ENCODE data around the gene C2CD2L. TPM values are rescaled to one million over a fixed set of nuclear protein-coding genes. Genes with fewer than 3 reads are reported as not detected.

The C2CD2L gene
- total and polyA plus RNA-seq, 2 of the 13 experiments (the other 11 are each of a cell fraction or from before 2014, with no cell fraction given): 3.7 to 5.5 TPM

GRCh38 chr11:119095066-119095880 is 11.9 kb upstream of the C2CD2L start (continued):
- TF ChIP-seq PCBP1 (IDR thresholded peaks at IDR 0.05; ENCODE audit: borderline replicate concordance, low read depth, low read length) (0 out of 2 replicates have a peak, but pooled peaks have one; percentile 53), ZNF547 (CRISPR knock-in tag; IDR thresholded peaks at IDR 0.05) (peak; percentile 86), TSC22D2 (CRISPR knock-in tag; IDR thresholded peaks at IDR 0.05; ENCODE audit: borderline replicate concordance) (no peak), ZNF788 (CRISPR knock-in tag; IDR thresholded peaks at IDR 0.05; ENCODE audit: borderline replicate concordance) (peak; percentile 85; the same call in 1 of the 2 replicates), NR0B2 (CRISPR knock-in tag; IDR thresholded peaks at IDR 0.05) (peak; percentile 89), TMF1 (CRISPR knock-in tag; IDR thresholded peaks at IDR 0.05; ENCODE audit: low read depth) (peak; percentile 97; the same call in 1 of the 2 replicates), KDM6A (CRISPR knock-in tag; IDR thresholded peaks at IDR 0.05; ENCODE audit: low read depth) (no peak), CERS6 (CRISPR knock-in tag; IDR thresholded peaks at IDR 0.05) (peak; percentile 47; the same call in 1 of the 2 replicates), HOXA3 (CRISPR knock-in tag; IDR thresholded peaks at IDR 0.05) (peak; percentile 73; the same call in 1 of the 2 replicates), ZNF205 (CRISPR knock-in tag; IDR thresholded peaks at IDR 0.05) (peak; percentile 58; the same call in 1 of the 2 replicates), ZNF569 (CRISPR knock-in tag; IDR thresholded peaks at IDR 0.05; ENCODE audit: borderline replicate concordance) (peak; percentile 73; the same call in 1 of the 2 replicates), DMTF1 (CRISPR knock-in tag; IDR thresholded peaks at IDR 0.05) (no peak), HNRNPL (IDR thresholded peaks at IDR 0.05; ENCODE audit: low read depth, low read length) (no peak; the same call in 1 of the 2 replicates), MYPOP (CRISPR knock-in tag; IDR thresholded peaks at IDR 0.05) (peak; percentile 96), ZNF614 (CRISPR knock-in tag; IDR thresholded peaks at IDR 0.05; ENCODE audit: borderline replicate concordance) (no peak), ZNF629 (CRISPR knock-in tag; conservative IDR thresholded peaks at IDR 0.05) (no peak), ZNF160 (CRISPR knock-in tag; IDR thresholded peaks at IDR 0.05) (peak; percentile 90), ZNF598 (CRISPR knock-in tag; IDR thresholded peaks at IDR 0.05; ENCODE audit: borderline replicate concordance) (peak; percentile 74), MXD4 (CRISPR knock-in tag; IDR thresholded peaks at IDR 0.05) (peak; percentile 88), ZNF292 (CRISPR knock-in tag; IDR thresholded peaks at IDR 0.05; ENCODE audit: borderline replicate concordance, low read depth) (no peak), ADNP (CRISPR knock-in tag; IDR thresholded peaks at IDR 0.05) (no peak), NR2F6 (IDR thresholded peaks at IDR 0.05) (no peak), NR2F6 (CRISPR knock-in tag; IDR thresholded peaks at IDR 0.05) (no peak), KMT2B (CRISPR knock-in tag; IDR thresholded peaks at IDR 0.05) (peak; percentile 68), TCF7 (IDR thresholded peaks at IDR 0.05; ENCODE audit: low read depth) (no peak), RFXAP (CRISPR knock-in tag; IDR thresholded peaks at IDR 0.05; ENCODE audit: borderline replicate concordance) (peak; percentile 90), PTBP1 (IDR thresholded peaks at IDR 0.05; ENCODE audit: low read depth, low read length, poor library complexity, severe bottlenecking) (no peak)

All from HepG2 (cell line).